ENCODE measurements around the gene GPR183. TPM values are rescaled to one million over a fixed set of nuclear protein-coding genes. Genes with fewer than 3 reads are reported as not detected.

GPR183 gene
- total RNA-seq, 1 donor from 2014 or later = not detected

DNA sequence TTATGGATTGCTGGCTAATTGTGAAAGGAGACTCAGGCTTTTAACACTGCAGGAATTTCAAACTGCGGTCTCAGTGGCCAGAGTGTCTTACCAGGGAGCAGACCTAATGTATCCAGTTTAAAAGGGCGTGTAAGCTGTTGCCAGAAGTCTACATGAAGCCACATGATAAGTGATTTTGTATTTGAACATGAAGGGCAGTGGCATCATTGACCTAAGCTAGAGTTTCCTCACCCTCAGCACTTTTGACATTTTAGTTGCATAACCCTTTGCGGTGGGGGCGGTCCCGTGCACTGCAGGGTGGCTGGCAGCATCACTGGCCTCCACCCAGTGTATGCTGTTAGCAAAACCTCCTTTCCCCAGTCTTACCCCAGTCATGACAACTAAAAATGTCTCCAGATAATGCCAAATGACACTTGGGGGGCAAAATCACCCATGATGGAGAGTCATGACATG lies 25.4 kb downstream of the GPR183 start:
- no peak overlapping the region for H3K27ac Mint-ChIP-seq
- no peak overlapping the region for H3K4me3 Mint-ChIP-seq (ENCODE audit: low read depth)
- peaks cover 6% of the 10 kb centered on the region for H3K4me1 Mint-ChIP-seq (ENCODE audit: low read depth)
- no peaks in the 10 kb centered on the region for H3K9me3 Mint-ChIP-seq (ENCODE audit: low read depth)
- no peak for DNase-seq (ENCODE audit: low spot score, unreplicated experiment)
- peaks cover 5% of the 10 kb centered on the region for H3K36me3 Mint-ChIP-seq (ENCODE audit: insufficient read depth)
- H3K27me3 Mint-ChIP-seq = no peaks in the 10 kb centered on the region
- no peak for TF ChIP-seq CTCF (IDR thresholded peaks at IDR 0.05; ENCODE audit: unreplicated experiment)

DNA sequence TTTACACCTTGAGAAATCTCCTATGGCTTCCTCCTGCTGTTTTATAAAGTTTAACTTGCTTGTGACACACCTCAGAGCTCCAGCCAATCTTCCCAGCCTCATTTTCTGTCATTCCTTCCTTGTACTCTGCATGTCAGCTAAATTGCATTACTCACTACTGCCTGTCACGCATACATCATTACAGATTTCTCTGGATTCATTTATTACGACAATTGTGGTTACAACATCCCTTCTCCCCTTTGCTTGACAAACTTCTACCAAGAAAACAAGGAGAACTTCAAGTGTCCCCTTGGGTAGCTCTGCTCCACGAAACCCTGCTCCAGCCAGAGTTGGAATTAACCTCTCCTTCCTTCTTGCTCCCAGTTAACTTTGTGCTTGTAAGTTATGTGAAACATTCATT lies 27.0 kb downstream of the GPR183 start:
- no peak overlapping the region for H3K4me3 Mint-ChIP-seq (ENCODE audit: low read depth)
- TF ChIP-seq CTCF (IDR thresholded peaks at IDR 0.05; ENCODE audit: unreplicated experiment) = no peak
- no peak for DNase-seq (ENCODE audit: low spot score, unreplicated experiment)
- peaks cover 8% of the 10 kb centered on the region for H3K36me3 Mint-ChIP-seq (ENCODE audit: insufficient read depth)
- no peaks in the 10 kb centered on the region for H3K9me3 Mint-ChIP-seq (ENCODE audit: low read depth)
- H3K4me1 Mint-ChIP-seq (ENCODE audit: low read depth) = peaks cover 6% of the 10 kb centered on the region
- H3K27me3 Mint-ChIP-seq = no peaks in the 10 kb centered on the region
- peak overlapping the region; percentile 6 for H3K27ac Mint-ChIP-seq

- no peak for DNase-seq (ENCODE audit: low spot score, unreplicated experiment)
- TF ChIP-seq CTCF (IDR thresholded peaks at IDR 0.05; ENCODE audit: unreplicated experiment) = no peak
- H3K4me3 Mint-ChIP-seq (ENCODE audit: low read depth) = no peak overlapping the region
- H3K9me3 Mint-ChIP-seq (ENCODE audit: low read depth) = no peaks in the 10 kb centered on the region
- H3K36me3 Mint-ChIP-seq (ENCODE audit: insufficient read depth) = peaks cover 8% of the 10 kb centered on the region
- H3K27ac Mint-ChIP-seq = no peak overlapping the region
- H3K27me3 Mint-ChIP-seq = no peaks in the 10 kb centered on the region
- H3K4me1 Mint-ChIP-seq (ENCODE audit: low read depth) = peaks cover 6% of the 10 kb centered on the region
Measured at GRCh38 chr13:99279637-99280036, 27.6 kb downstream of the GPR183 start.

DNA sequence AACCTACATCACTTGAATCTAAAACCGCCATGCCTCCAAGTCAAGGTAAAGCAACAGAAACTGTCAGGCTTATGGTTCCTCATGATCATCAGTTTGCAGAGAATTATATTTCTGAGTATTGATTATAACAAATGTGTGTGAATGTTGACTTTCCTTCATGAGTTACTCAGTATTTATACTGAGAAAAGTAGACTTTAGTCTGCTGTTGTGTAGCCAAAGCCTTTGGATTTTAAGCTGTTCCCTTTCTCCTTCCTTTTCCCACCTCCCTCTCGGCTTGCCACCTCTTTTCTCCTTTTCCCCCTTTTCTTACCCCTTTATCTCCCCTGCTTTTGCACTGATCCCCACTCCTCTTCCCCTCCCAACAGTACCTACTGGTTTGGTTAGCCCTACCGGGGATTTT lies 28.4 kb downstream of the GPR183 start:
- H3K36me3 Mint-ChIP-seq (ENCODE audit: insufficient read depth) = peaks cover 8% of the 10 kb centered on the region
- peaks cover 6% of the 10 kb centered on the region for H3K4me1 Mint-ChIP-seq (ENCODE audit: low read depth)
- H3K27me3 Mint-ChIP-seq = no peaks in the 10 kb centered on the region
- H3K27ac Mint-ChIP-seq = no peak overlapping the region
- H3K9me3 Mint-ChIP-seq (ENCODE audit: low read depth) = no peaks in the 10 kb centered on the region
- no peak overlapping the region for H3K4me3 Mint-ChIP-seq (ENCODE audit: low read depth)
- no peak for DNase-seq (ENCODE audit: low spot score, unreplicated experiment)
- no peak for TF ChIP-seq CTCF (IDR thresholded peaks at IDR 0.05; ENCODE audit: unreplicated experiment)

DNA sequence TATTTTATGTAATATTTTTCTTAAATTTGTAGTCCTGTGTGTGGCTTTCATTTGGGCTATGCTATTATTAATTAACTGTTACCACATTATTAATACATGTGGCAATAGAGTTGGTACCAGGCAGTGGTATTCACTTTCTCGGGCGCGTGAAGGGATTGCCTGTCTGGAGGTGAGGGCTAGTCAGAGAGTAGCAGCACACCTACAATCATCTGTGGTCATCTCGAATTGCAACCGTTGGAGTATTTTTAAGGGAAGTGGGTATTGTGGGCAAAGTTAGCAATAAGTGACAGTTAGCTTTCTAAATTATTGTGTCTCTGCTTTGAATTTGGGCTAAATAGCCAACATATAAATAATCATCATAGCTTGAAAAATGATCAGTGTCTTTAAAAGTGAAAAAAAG lies 29.0 kb downstream of the GPR183 start:
- no peak for TF ChIP-seq CTCF (IDR thresholded peaks at IDR 0.05; ENCODE audit: unreplicated experiment)
- Mint-ChIP-seq H3K27ac (no peak overlapping the region), H3K4me1 (ENCODE audit: low read depth) (peaks cover 6% of the 10 kb centered on the region), H3K4me3 (ENCODE audit: low read depth) (no peak overlapping the region), H3K36me3 (ENCODE audit: insufficient read depth) (peaks cover 9% of the 10 kb centered on the region), H3K27me3 (no peaks in the 10 kb centered on the region), H3K9me3 (ENCODE audit: low read depth) (no peaks in the 10 kb centered on the region)
- DNase-seq (ENCODE audit: low spot score, unreplicated experiment) = no peak

Data from progenitor cell of endocrine pancreas (in vitro differentiated cells).